HEK293 (cell line): ENCODE results near the gene PKNOX1.

Source experiments
- CTCF ChIA-PET: fragments of 350-600 bp; formaldehyde crosslinking; extraction: SDS; loops from one replicate; lab custom pipeline; 2021; ENCODE audit warnings: antibody characterized with exemption; lab: Yijun Ruan, JAX
- POLR2A ChIA-PET: fragments of 300-600 bp; formaldehyde crosslinking; extraction: SDS; loops from one replicate; lab custom pipeline; 2020; ENCODE audit warnings: antibody characterized with exemption, inconsistent platforms; lab: Yijun Ruan, JAX
- H3K27ac ChIP-seq: fragments of 200-500 bp; sonication (Bioruptor generic); 2 replicates; pipeline ENCODE4 v1.5.1; 2014; ENCODE audit warnings: low read depth, low read length, control low read depth, inconsistent platforms; ENCODE audit errors: extremely low read depth
- H3K36me3 ChIP-seq, 2 experiments: fragments of 200-500 bp in 1 of 2; sonication (Bioruptor generic) in 1 of 2; 1 replicate in 1 of 2; 2 replicates in 1 of 2; pipeline ENCODE4 v1.5.1; 2014 to 2017; ENCODE audit warnings: inconsistent platforms in 2 of 2, low read length in 2 of 2; ENCODE audit not compliant: control insufficient read depth in 2 of 2, insufficient read depth in 1 of 2
- H3K4me1 ChIP-seq: fragments of 200-500 bp; sonication (Bioruptor generic); 2 replicates; pipeline ENCODE4 v1.5.1; 2014; ENCODE audit warnings: mild to moderate bottlenecking, low read length, inconsistent platforms; ENCODE audit not compliant: control insufficient read depth, insufficient read depth
- H3K4me3 ChIP-seq: 2 replicates; pipeline ENCODE4 v1.5.1; 2011; ENCODE audit warnings: low read depth, mild to moderate bottlenecking, control low read depth, low read length, moderate library complexity
- H3K9me3 ChIP-seq: fragments of 200-500 bp; sonication (Bioruptor generic); 2 replicates; pipeline ENCODE4 v1.5.1; 2014; ENCODE audit warnings: low read depth, low read length, inconsistent platforms; ENCODE audit not compliant: control insufficient read depth, insufficient read depth
- GLI4 ChIP-seq: fragments of 450-650 bp; formaldehyde crosslinking; IDR thresholded peaks from 2 replicates; pipeline ENCODE4 v1.5.1; 2016; ENCODE audit warnings: missing biosample characterization, missing genetic modification characterization
- IKZF3 ChIP-seq: fragments of 450-650 bp; IDR thresholded peaks from 2 replicates; pipeline ENCODE4 v1.5.0; 2018; ENCODE audit warnings: missing biosample characterization, mild to moderate bottlenecking, missing genetic modification characterization, moderate library complexity
- ZNF155 ChIP-seq: fragments of 450-650 bp; formaldehyde crosslinking; IDR thresholded peaks from 2 replicates; pipeline ENCODE4 v1.5.1; 2016; ENCODE audit warnings: missing biosample characterization, missing genetic modification characterization
- ZNF214 ChIP-seq: fragments of 450-650 bp; formaldehyde crosslinking; IDR thresholded peaks from 2 replicates; pipeline ENCODE4 v1.5.1; 2017; ENCODE audit warnings: missing biosample characterization, mild to moderate bottlenecking, missing genetic modification characterization, borderline replicate concordance
- ZNF423 ChIP-seq: fragments of 450-650 bp; formaldehyde crosslinking; IDR thresholded peaks from 2 replicates; pipeline ENCODE4 v1.5.1; 2016; ENCODE audit warnings: missing biosample characterization, missing genetic modification characterization
- ZNF514 ChIP-seq: fragments of 450-650 bp; formaldehyde crosslinking; IDR thresholded peaks from 2 replicates; pipeline ENCODE4 v1.5.1; 2016; ENCODE audit warnings: missing biosample characterization, missing genetic modification characterization
- ZNF571 ChIP-seq: fragments of 450-650 bp; formaldehyde crosslinking; IDR thresholded peaks from 2 replicates; pipeline ENCODE4 v1.5.0; 2017; ENCODE audit warnings: missing biosample characterization, missing genetic modification characterization
- ZNF670 ChIP-seq: fragments of 450-650 bp; formaldehyde crosslinking; IDR thresholded peaks from 2 replicates; pipeline ENCODE4 v1.5.1; 2016; ENCODE audit warnings: missing biosample characterization, missing genetic modification characterization, low read depth
- ZNF677 ChIP-seq: fragments of 450-650 bp; IDR thresholded peaks from 2 replicates; pipeline ENCODE4 v1.5.0; 2018; ENCODE audit warnings: missing biosample characterization, mild to moderate bottlenecking, missing genetic modification characterization, moderate library complexity
- TF ChIP-seq, protein P1 (sequence below): fragments of 450-650 bp; formaldehyde crosslinking; IDR thresholded peaks from 2 replicates; pipeline ENCODE4 v1.5.1; 2016; ENCODE audit warnings: missing biosample characterization, missing genetic modification characterization
- TF ChIP-seq, protein P2 (sequence below): fragments of 450-650 bp; formaldehyde crosslinking; IDR thresholded peaks from 2 replicates; pipeline ENCODE4 v1.5.1; 2016; ENCODE audit warnings: missing biosample characterization, missing genetic modification characterization
- TF ChIP-seq, protein P3 (sequence below): fragments of 450-650 bp; IDR thresholded peaks from 2 replicates; pipeline ENCODE4 v1.5.1; 2018; ENCODE audit warnings: missing biosample characterization, missing genetic modification characterization
- TF ChIP-seq, protein P4 (sequence below): fragments of 450-650 bp; formaldehyde crosslinking; IDR thresholded peaks from 2 replicates; pipeline ENCODE4 v1.5.1; 2016; ENCODE audit warnings: missing biosample characterization, missing genetic modification characterization
- TF ChIP-seq, protein P5 (sequence below): fragments of 450-650 bp; formaldehyde crosslinking; IDR thresholded peaks from 2 replicates; pipeline ENCODE4 v1.5.1; 2016; ENCODE audit warnings: missing biosample characterization, missing genetic modification characterization

Gene PKNOX1

DNA sequence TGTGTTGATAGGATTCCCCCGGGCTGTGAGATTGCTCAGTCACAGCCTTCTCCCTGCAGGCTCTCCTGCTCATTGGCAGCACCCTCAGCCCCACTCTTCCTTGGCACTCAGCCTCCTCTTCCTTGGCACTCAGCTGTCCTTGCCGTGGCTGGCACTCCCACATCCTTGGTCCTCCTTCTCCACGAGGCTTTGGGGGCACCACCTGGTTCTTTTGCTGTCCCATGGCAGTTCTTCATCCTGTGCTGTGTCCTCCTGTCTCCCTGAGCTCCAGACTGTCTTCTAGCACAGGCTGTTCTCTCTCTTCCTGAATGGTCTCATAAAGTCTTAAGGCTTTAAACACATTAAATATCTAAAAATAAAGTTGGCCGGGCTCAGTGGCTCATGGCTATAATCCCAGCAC, 27.0 kb downstream of the PKNOX1 start (continued):
- TF ChIP-seq, protein P1, sequence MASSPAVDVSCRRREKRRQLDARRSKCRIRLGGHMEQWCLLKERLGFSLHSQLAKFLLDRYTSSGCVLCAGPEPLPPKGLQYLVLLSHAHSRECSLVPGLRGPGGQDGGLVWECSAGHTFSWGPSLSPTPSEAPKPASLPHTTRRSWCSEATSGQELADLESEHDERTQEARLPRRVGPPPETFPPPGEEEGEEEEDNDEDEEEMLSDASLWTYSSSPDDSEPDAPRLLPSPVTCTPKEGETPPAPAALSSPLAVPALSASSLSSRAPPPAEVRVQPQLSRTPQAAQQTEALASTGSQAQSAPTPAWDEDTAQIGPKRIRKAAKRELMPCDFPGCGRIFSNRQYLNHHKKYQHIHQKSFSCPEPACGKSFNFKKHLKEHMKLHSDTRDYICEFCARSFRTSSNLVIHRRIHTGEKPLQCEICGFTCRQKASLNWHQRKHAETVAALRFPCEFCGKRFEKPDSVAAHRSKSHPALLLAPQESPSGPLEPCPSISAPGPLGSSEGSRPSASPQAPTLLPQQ (tag by site-specific recombination): no peak
- TF ChIP-seq ZNF423 (no peak), IKZF3 (no peak), ZNF155 (no peak), GLI4 (no peak), ZNF214 (tag by site-specific recombination) (no peak)
- TF ChIP-seq, protein P2, sequence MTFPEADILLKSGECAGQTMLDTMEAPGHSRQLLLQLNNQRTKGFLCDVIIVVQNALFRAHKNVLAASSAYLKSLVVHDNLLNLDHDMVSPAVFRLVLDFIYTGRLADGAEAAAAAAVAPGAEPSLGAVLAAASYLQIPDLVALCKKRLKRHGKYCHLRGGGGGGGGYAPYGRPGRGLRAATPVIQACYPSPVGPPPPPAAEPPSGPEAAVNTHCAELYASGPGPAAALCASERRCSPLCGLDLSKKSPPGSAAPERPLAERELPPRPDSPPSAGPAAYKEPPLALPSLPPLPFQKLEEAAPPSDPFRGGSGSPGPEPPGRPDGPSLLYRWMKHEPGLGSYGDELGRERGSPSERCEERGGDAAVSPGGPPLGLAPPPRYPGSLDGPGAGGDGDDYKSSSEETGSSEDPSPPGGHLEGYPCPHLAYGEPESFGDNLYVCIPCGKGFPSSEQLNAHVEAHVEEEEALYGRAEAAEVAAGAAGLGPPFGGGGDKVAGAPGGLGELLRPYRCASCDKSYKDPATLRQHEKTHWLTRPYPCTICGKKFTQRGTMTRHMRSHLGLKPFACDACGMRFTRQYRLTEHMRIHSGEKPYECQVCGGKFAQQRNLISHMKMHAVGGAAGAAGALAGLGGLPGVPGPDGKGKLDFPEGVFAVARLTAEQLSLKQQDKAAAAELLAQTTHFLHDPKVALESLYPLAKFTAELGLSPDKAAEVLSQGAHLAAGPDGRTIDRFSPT (tag by site-specific recombination): no peak
- TF ChIP-seq, protein P3, sequence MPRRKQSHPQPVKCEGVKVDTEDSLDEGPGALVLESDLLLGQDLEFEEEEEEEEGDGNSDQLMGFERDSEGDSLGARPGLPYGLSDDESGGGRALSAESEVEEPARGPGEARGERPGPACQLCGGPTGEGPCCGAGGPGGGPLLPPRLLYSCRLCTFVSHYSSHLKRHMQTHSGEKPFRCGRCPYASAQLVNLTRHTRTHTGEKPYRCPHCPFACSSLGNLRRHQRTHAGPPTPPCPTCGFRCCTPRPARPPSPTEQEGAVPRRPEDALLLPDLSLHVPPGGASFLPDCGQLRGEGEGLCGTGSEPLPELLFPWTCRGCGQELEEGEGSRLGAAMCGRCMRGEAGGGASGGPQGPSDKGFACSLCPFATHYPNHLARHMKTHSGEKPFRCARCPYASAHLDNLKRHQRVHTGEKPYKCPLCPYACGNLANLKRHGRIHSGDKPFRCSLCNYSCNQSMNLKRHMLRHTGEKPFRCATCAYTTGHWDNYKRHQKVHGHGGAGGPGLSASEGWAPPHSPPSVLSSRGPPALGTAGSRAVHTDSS (tag by site-specific recombination): no peak

DNA sequence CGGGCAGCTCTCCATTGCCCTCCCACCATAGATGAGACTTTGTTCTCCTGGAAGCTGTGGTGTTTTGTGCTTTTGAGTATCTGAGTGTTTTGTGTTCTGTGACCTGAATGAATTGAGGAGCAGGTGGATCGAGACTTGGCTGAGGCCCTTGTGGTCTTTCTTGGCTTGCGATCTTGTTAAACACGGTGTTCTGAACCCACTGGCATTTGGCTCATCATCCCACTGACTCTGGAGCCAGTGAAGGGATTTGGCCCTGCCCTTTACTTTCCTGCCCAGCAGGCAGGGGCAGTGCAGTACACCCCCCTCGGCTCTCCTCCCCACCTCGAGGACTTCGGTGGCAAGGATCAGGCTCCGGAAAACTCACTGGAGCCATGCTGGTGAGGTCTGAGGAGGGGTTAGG, 30.6 kb downstream of the PKNOX1 start:
- POLR2A ChIA-PET: interaction anchor here (0.6 kb wide), 1 partner anchor 8 kb away, joined by 4 read pairs; no protein-coding TSS in a partner anchor
- Histone ChIP-seq H3K4me3 (no peak overlapping the region), H3K9me3 (no peaks in the 10 kb centered on the region), H3K36me3 (peaks cover 12 to 33% of the 10 kb centered on the region in 2 experiments), H3K27ac (no peak overlapping the region), H3K4me1 (0 out of 2 replicates have a peak, but pooled peaks cover 2% of the 10 kb centered on the region)
- CTCF ChIA-PET: interaction anchor here (0.6 kb wide), 1 partner anchor 11 kb away, joined by 3 read pairs; no protein-coding TSS in a partner anchor
- TF ChIP-seq ZNF514 (no peak), ZNF677 (no peak)
- TF ChIP-seq, protein P4, sequence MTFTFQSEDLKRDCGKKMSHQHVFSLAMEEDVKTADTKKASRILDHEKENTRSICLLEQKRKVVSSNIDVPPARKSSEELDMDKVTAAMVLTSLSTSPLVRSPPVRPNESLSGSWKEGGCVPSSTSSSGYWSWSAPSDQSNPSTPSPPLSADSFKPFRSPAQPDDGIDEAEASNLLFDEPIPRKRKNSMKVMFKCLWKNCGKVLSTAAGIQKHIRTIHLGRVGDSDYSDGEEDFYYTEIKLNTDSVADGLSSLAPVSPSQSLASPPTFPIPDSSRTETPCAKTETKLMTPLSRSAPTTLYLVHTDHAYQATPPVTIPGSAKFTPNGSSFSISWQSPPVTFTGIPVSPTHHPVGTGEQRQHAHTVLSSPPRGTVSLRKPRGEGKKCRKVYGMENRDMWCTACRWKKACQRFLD (tag by site-specific recombination): no peak

DNA sequence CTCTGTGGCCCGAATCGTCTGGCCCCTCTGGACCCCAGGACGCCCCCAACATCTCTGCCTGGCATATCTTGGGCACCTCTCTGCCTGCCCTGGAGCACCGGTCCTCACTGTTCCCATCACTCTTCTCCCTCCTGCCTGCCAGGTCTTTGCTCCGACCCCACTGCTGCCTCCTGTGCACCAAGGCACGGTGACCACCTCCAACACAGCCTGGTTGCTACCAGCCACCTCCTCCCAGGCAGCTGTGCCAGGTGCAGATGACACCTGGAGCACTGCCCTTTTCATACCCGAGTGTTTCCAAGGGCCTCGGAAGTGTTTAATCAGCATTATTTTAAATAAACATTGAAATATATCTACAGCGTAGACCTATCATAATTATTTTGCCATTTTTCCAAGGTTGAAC, 31.3 kb downstream of the PKNOX1 start:
- TF ChIP-seq ZNF571 (tag by site-specific recombination) (no peak), ZNF670 (tag by site-specific recombination) (no peak)
- TF ChIP-seq, protein P5, sequence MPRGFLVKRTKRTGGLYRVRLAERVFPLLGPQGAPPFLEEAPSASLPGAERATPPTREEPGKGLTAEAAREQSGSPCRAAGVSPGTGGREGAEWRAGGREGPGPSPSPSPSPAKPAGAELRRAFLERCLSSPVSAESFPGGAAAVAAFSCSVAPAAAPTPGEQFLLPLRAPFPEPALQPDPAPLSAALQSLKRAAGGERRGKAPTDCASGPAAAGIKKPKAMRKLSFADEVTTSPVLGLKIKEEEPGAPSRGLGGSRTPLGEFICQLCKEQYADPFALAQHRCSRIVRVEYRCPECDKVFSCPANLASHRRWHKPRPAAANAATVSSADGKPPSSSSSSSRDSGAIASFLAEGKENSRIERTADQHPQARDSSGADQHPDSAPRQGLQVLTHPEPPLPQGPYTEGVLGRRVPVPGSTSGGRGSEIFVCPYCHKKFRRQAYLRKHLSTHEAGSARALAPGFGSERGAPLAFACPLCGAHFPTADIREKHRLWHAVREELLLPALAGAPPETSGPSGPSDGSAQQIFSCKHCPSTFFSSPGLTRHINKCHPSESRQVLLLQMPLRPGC (tag by site-specific recombination): no peak
- ChIA-PET POLR2A (interaction anchor here (0.6 kb wide), 1 partner anchor 9 kb away, joined by 4 read pairs; no protein-coding TSS in a partner anchor), CTCF (no interaction called here)
- Histone ChIP-seq H3K4me1 (0 out of 2 replicates have a peak, but pooled peaks cover 2% of the 10 kb centered on the region), H3K36me3 (peaks cover 16 to 33% of the 10 kb centered on the region in 2 experiments), H3K27ac (no peak overlapping the region), H3K4me3 (no peak overlapping the region), H3K9me3 (no peaks in the 10 kb centered on the region)
